HL-60 (cell line): ENCODE measurements around the gene PIR.

Experiments used
- GABPA ChIP-seq: IDR thresholded peaks from 2 replicates; pipeline ENCODE4 v1.6.1; 2012; ENCODE audit warnings: low read depth
- POLR2AphosphoS5 ChIP-seq: IDR thresholded peaks from 2 replicates; pipeline ENCODE4 v1.6.1; 2012; ENCODE audit warnings: low read depth
- SPI1 ChIP-seq: IDR thresholded peaks from 2 replicates; pipeline ENCODE4 v1.6.1; 2012; ENCODE audit warnings: low read depth, mild to moderate bottlenecking, borderline replicate concordance
- TF ChIP-seq, protein P1 (sequence below): IDR thresholded peaks from one replicate; pipeline ENCODE4 v1.5.1; 2011; ENCODE audit warnings: low read length, control low read depth, inconsistent platforms; ENCODE audit not compliant: insufficient read depth
- TF ChIP-seq, protein P2 (sequence below): IDR thresholded peaks from 2 replicates; pipeline ENCODE4 v1.6.1; 2012; ENCODE audit warnings: low read depth; ENCODE audit not compliant: insufficient replicate concordance

DNA sequence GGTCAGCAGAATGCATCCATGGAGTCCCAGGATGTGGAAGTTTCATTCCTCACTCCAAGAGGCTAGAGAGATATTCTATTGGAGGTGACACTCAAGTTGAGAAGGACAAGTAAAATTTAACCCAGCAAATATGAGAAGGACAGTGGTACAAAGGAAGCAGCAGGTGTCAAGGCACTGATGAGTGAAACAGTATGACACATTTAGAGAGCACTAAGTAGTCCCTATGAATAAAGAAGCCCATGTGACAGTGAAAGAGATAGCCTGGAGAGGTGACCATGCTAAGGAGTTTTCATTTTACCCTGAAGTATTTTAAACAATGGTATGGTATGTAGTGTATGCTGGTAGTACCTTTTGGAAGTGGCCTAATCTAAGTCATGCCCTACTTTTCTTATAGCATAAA, 16.7 kb upstream of the PIR start:
- TF ChIP-seq POLR2AphosphoS5: no peak
- TF ChIP-seq, protein P1, sequence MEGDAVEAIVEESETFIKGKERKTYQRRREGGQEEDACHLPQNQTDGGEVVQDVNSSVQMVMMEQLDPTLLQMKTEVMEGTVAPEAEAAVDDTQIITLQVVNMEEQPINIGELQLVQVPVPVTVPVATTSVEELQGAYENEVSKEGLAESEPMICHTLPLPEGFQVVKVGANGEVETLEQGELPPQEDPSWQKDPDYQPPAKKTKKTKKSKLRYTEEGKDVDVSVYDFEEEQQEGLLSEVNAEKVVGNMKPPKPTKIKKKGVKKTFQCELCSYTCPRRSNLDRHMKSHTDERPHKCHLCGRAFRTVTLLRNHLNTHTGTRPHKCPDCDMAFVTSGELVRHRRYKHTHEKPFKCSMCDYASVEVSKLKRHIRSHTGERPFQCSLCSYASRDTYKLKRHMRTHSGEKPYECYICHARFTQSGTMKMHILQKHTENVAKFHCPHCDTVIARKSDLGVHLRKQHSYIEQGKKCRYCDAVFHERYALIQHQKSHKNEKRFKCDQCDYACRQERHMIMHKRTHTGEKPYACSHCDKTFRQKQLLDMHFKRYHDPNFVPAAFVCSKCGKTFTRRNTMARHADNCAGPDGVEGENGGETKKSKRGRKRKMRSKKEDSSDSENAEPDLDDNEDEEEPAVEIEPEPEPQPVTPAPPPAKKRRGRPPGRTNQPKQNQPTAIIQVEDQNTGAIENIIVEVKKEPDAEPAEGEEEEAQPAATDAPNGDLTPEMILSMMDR: no peak
- TF ChIP-seq, protein P2, sequence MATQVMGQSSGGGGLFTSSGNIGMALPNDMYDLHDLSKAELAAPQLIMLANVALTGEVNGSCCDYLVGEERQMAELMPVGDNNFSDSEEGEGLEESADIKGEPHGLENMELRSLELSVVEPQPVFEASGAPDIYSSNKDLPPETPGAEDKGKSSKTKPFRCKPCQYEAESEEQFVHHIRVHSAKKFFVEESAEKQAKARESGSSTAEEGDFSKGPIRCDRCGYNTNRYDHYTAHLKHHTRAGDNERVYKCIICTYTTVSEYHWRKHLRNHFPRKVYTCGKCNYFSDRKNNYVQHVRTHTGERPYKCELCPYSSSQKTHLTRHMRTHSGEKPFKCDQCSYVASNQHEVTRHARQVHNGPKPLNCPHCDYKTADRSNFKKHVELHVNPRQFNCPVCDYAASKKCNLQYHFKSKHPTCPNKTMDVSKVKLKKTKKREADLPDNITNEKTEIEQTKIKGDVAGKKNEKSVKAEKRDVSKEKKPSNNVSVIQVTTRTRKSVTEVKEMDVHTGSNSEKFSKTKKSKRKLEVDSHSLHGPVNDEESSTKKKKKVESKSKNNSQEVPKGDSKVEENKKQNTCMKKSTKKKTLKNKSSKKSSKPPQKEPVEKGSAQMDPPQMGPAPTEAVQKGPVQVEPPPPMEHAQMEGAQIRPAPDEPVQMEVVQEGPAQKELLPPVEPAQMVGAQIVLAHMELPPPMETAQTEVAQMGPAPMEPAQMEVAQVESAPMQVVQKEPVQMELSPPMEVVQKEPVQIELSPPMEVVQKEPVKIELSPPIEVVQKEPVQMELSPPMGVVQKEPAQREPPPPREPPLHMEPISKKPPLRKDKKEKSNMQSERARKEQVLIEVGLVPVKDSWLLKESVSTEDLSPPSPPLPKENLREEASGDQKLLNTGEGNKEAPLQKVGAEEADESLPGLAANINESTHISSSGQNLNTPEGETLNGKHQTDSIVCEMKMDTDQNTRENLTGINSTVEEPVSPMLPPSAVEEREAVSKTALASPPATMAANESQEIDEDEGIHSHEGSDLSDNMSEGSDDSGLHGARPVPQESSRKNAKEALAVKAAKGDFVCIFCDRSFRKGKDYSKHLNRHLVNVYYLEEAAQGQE: no peak
- no peak for TF ChIP-seq GABPA
- no peak for TF ChIP-seq SPI1
